HepG2 (cell line): ENCODE results near the gene SLC35A3. TPM values are rescaled to one million over a fixed set of nuclear protein-coding genes. Genes with fewer than 3 reads are reported as not detected.
A peak's percentile ranks its signal among the peaks of the same experiment; 100 is the strongest.

ENCODE experiments used
- CEBPZ ChIP-seq: IDR thresholded peaks from 2 replicates; pipeline ENCODE4 v1.6.1; 2012; ENCODE audit warnings: low read length, improper control_type of control experiment
- GABPA ChIP-seq, 2 experiments: IDR thresholded peaks; 2 replicates each; pipeline ENCODE4 v1.6.1; 2011 to 2016; ENCODE audit warnings: low read depth in 2 of 2, low read length in 1 of 2, missing biosample characterization in 1 of 2, missing genetic modification characterization in 1 of 2
- NFIC ChIP-seq: IDR thresholded peaks from 2 replicates; pipeline ENCODE4 v1.6.1; 2012; ENCODE audit warnings: mild to moderate bottlenecking, low read length, inconsistent platforms
- PBX2 ChIP-seq: IDR thresholded peaks from 2 replicates; pipeline ENCODE4 v1.6.1; 2016; ENCODE audit warnings: control low read depth
- SATB2 ChIP-seq: sonication (generic); formaldehyde crosslinking; IDR thresholded peaks from 2 replicates; pipeline ENCODE4 v1.5.0; 2020; ENCODE audit warnings: missing genetic modification reagents
- SOX6 ChIP-seq, 2 experiments: fragments of 450-650 bp in 1 of 2; sonication (generic) in 1 of 2; formaldehyde crosslinking in 1 of 2; IDR thresholded peaks; 2 replicates each; pipeline versions ENCODE4 v1.4.0 to v1.6.1; 2017 to 2020; ENCODE audit warnings: antibody characterized with exemption in 1 of 2, mild to moderate bottlenecking in 1 of 2, missing genetic modification reagents in 1 of 2
- ZBTB26 ChIP-seq: IDR thresholded peaks from 2 replicates; pipeline ENCODE4 v1.6.1; 2016; ENCODE audit warnings: missing compliant biosample characterization, missing genetic modification reagents, borderline replicate concordance
- ZFP36L1 ChIP-seq: sonication (generic); formaldehyde crosslinking; IDR thresholded peaks from 2 replicates; pipeline ENCODE4 v1.8.0; 2022; ENCODE audit warnings: mild to moderate bottlenecking, missing genetic modification reagents, moderate library complexity
- ZFYVE20 ChIP-seq: sonication (generic); formaldehyde crosslinking; IDR thresholded peaks from 2 replicates; pipeline ENCODE4 v1.8.0; 2023; ENCODE audit warnings: low read depth, mild to moderate bottlenecking, moderate library complexity, missing genetic modification reagents, borderline replicate concordance
- ZNF382 ChIP-seq: sonication (generic); formaldehyde crosslinking; IDR thresholded peaks from 2 replicates; pipeline ENCODE4 v1.5.0; 2020; ENCODE audit warnings: missing genetic modification reagents, mild to moderate bottlenecking, borderline replicate concordance
- ZNF564 ChIP-seq: sonication (generic); formaldehyde crosslinking; IDR thresholded peaks from 2 replicates; pipeline ENCODE4 v1.8.1; 2023; ENCODE audit warnings: mild to moderate bottlenecking, missing genetic modification reagents
- ZNF619 ChIP-seq: sonication (generic); formaldehyde crosslinking; IDR thresholded peaks from 2 replicates; pipeline ENCODE4 v1.4.0; 2020; ENCODE audit warnings: mild to moderate bottlenecking, missing genetic modification reagents
- ZNF761 ChIP-seq: sonication (generic); formaldehyde crosslinking; conservative IDR thresholded peaks from 2 replicates; pipeline ENCODE4 v1.4.0; 2020; ENCODE audit warnings: mild to moderate bottlenecking, missing genetic modification reagents
- ZNF800 ChIP-seq: sonication (generic); formaldehyde crosslinking; IDR thresholded peaks from 2 replicates; pipeline ENCODE4 v1.4.0; 2020; ENCODE audit warnings: missing genetic modification reagents
- polyA plus RNA-seq, 8 experiments: library from polyadenylated mRNA; depleted of rRNA in 3 of 8; stranded (reverse) in 7 of 8; unstranded in 1 of 8; fragments of >200 nt; fragmentation: Illumina TruSeq in 4 of 8; extraction: Trizol in 4 of 8; gene quantifications; 2 replicates each; pipeline versions ENCODE4 v1.2.1 to v1.2.3, GENCODE V29; 2011 to 2016; ENCODE audit warnings: low read depth in 4 of 8, missing spikeins in 1 of 8, mixed read lengths in 1 of 8; ENCODE audit not compliant: insufficient read depth in 1 of 8
- total RNA-seq, 5 experiments: library from RNA; depleted of rRNA; stranded (reverse); fragments of >200 nt; fragmentation: Illumina TruSeq; extraction: Trizol; gene quantifications; 2 replicates each; pipeline ENCODE4 v1.2.3, GENCODE V29; 2016; ENCODE audit warnings: low read depth in 1 of 5
- TF ChIP-seq, protein P1 (sequence below): sonication (generic); formaldehyde crosslinking; IDR thresholded peaks from 2 replicates; pipeline ENCODE4 v1.4.0; 2020; ENCODE audit warnings: mild to moderate bottlenecking, missing genetic modification reagents

Gene SLC35A3
- total and polyA plus RNA-seq, 2 of the 13 experiments (the other 11 are each of a cell fraction or from before 2014, with no cell fraction given) = 11.2 to 24.9 TPM

GRCh38 chr1:100037927-100038659, 68.3 kb downstream of the SLC35A3 start (continued):
- TF ChIP-seq, protein P1, sequence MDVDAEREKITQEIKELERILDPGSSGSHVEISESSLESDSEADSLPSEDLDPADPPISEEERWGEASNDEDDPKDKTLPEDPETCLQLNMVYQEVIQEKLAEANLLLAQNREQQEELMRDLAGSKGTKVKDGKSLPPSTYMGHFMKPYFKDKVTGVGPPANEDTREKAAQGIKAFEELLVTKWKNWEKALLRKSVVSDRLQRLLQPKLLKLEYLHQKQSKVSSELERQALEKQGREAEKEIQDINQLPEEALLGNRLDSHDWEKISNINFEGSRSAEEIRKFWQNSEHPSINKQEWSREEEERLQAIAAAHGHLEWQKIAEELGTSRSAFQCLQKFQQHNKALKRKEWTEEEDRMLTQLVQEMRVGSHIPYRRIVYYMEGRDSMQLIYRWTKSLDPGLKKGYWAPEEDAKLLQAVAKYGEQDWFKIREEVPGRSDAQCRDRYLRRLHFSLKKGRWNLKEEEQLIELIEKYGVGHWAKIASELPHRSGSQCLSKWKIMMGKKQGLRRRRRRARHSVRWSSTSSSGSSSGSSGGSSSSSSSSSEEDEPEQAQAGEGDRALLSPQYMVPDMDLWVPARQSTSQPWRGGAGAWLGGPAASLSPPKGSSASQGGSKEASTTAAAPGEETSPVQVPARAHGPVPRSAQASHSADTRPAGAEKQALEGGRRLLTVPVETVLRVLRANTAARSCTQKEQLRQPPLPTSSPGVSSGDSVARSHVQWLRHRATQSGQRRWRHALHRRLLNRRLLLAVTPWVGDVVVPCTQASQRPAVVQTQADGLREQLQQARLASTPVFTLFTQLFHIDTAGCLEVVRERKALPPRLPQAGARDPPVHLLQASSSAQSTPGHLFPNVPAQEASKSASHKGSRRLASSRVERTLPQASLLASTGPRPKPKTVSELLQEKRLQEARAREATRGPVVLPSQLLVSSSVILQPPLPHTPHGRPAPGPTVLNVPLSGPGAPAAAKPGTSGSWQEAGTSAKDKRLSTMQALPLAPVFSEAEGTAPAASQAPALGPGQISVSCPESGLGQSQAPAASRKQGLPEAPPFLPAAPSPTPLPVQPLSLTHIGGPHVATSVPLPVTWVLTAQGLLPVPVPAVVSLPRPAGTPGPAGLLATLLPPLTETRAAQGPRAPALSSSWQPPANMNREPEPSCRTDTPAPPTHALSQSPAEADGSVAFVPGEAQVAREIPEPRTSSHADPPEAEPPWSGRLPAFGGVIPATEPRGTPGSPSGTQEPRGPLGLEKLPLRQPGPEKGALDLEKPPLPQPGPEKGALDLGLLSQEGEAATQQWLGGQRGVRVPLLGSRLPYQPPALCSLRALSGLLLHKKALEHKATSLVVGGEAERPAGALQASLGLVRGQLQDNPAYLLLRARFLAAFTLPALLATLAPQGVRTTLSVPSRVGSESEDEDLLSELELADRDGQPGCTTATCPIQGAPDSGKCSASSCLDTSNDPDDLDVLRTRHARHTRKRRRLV (CRISPR knock-in tag) = 0 out of 2 replicates have a peak, but pooled peaks have one; percentile 5
- peak; percentile 54; the same call in 1 of the 2 replicates for TF ChIP-seq SATB2 (CRISPR knock-in tag)
- TF ChIP-seq CEBPZ = no peak
- TF ChIP-seq ZNF382 (CRISPR knock-in tag) = no peak
- TF ChIP-seq ZFP36L1 (CRISPR knock-in tag) = peak; percentile 16; the same call in 1 of the 2 replicates
- no peak for TF ChIP-seq SOX6 (IDR thresholded peaks at IDR 0.05)
- peak; percentile 55 for TF ChIP-seq SOX6 (CRISPR knock-in tag; IDR thresholded peaks at IDR 0.05)
- TF ChIP-seq NFIC = no peak
- TF ChIP-seq ZNF619 (CRISPR knock-in tag) = no peak
- TF ChIP-seq ZNF761 (CRISPR knock-in tag) = no peak
- no peak for TF ChIP-seq GABPA (IDR thresholded peaks at IDR 0.05; ENCODE audit: low read depth, low read length)
- no peak for TF ChIP-seq GABPA (CRISPR knock-in tag; IDR thresholded peaks at IDR 0.05; ENCODE audit: low read depth)
- TF ChIP-seq ZNF800 (CRISPR knock-in tag) = no peak
- peak; percentile 91 for TF ChIP-seq ZNF564 (CRISPR knock-in tag)
- TF ChIP-seq ZFYVE20 = no peak
- no peak for TF ChIP-seq PBX2 (CRISPR knock-in tag)
- TF ChIP-seq ZBTB26 (CRISPR knock-in tag) = 0 out of 2 replicates have a peak, but pooled peaks have one; percentile 46
